CD4-positive, alpha-beta memory T cell (primary cell): ENCODE results near the gene CEP295NL. TPM values are rescaled to one million over a fixed set of nuclear protein-coding genes. Genes with fewer than 3 reads are reported as not detected.

Experiments used
- CTCF ChIA-PET: fragments of 350-600 bp; sonication (Branson Sonifier 250); formaldehyde crosslinking; loops from one replicate; lab custom pipeline; 2021; ENCODE audit warnings: inconsistent platforms; ENCODE audit not compliant: partially characterized antibody; lab: Charles Lee
- POLR2A ChIA-PET: fragments of 350-600 bp; sonication (Branson Sonifier 250); formaldehyde crosslinking; loops from one replicate; lab custom pipeline; 2021; ENCODE audit not compliant: partially characterized antibody; lab: Charles Lee
- DNase-seq, 5 donors: peaks; one replicate each; pipeline versions ENCODE4 v3.0.0 to v3.0.0-alpha.2; 2020 to 2022; ENCODE audit warnings: mixed read lengths in 1 of 5
- H3K27ac ChIP-seq: one replicate; pipeline ENCODE4 v1.7.0; 2013; ENCODE audit warnings: low read depth, low read length
- H3K27me3 ChIP-seq: 2 replicates; pipeline ENCODE4 v1.7.0; 2013; ENCODE audit warnings: mild to moderate bottlenecking, low read length, moderate library complexity; ENCODE audit not compliant: insufficient read depth
- H3K36me3 ChIP-seq: 2 replicates; pipeline ENCODE4 v1.7.0; 2013; ENCODE audit warnings: mild to moderate bottlenecking, low read length, moderate library complexity; ENCODE audit not compliant: insufficient read depth
- H3K4me1 ChIP-seq: 2 replicates; pipeline ENCODE4 v1.7.0; 2013; ENCODE audit warnings: mild to moderate bottlenecking, low read length, moderate library complexity; ENCODE audit not compliant: insufficient read depth
- H3K4me3 ChIP-seq, 2 donors: one replicate each; pipeline ENCODE4 v1.7.0; 2013; ENCODE audit warnings: low read length in 2 of 2, mild to moderate bottlenecking in 1 of 2
- H3K9me3 ChIP-seq, 2 donors: one replicate each; pipeline ENCODE4 v1.7.0; 2013; ENCODE audit warnings: low read length in 2 of 2, control low read depth in 1 of 2; ENCODE audit not compliant: control insufficient read depth in 1 of 2
- H3K27ac Mint-ChIP-seq, 7 donors: one replicate each; pipeline ENCODE4 v1.8.0; 2020 to 2021; ENCODE audit warnings: mixed read lengths in 7 of 7, mild to moderate bottlenecking in 6 of 7, inconsistent platforms in 3 of 7, moderate library complexity in 3 of 7
- H3K27me3 Mint-ChIP-seq, 2 donors: one replicate each; pipeline ENCODE4 v1.8.0; 2020 to 2021; ENCODE audit warnings: mixed read lengths in 2 of 2
- H3K36me3 Mint-ChIP-seq, 2 donors: one replicate each; pipeline ENCODE4 v1.8.0; 2020 to 2021; ENCODE audit warnings: mixed read lengths in 2 of 2, inconsistent platforms in 1 of 2, mild to moderate bottlenecking in 1 of 2
- H3K4me1 Mint-ChIP-seq, 4 donors: one replicate each; pipeline ENCODE4 v1.8.0; 2020 to 2021; ENCODE audit warnings: mixed read lengths in 4 of 4, mild to moderate bottlenecking in 1 of 4
- H3K4me3 Mint-ChIP-seq, 8 donors: one replicate each; pipeline ENCODE4 v1.8.0; 2020 to 2021; ENCODE audit warnings: mixed read lengths in 8 of 8, mild to moderate bottlenecking in 7 of 8, moderate library complexity in 6 of 8, inconsistent platforms in 3 of 8
- H3K9me3 Mint-ChIP-seq, 8 donors: one replicate each; pipeline ENCODE4 v1.8.0; 2020 to 2021; ENCODE audit warnings: mixed read lengths in 8 of 8, mild to moderate bottlenecking in 5 of 8, inconsistent platforms in 3 of 8, moderate library complexity in 1 of 8
- intact Hi-C: fragments of 100-400 bp; cut with micrococcal nuclease; formaldehyde crosslinking; loops from one replicate; pipeline ENCODE4 v1.15.1; 2023
- polyA plus RNA-seq, 2 donors: library from polyadenylated mRNA; unstranded; fragments of 300-500 nt; fragmentation: Illumina TruSeq; gene quantifications; one replicate each; pipeline ENCODE4 v1.2.3, GENCODE V29; 2021
- total RNA-seq, 2 experiments: library from RNA; stranded (reverse); gene quantifications; one replicate each; pipeline ENCODE4 v1.2.3, GENCODE V29; 2021

The CEP295NL gene, protein sequence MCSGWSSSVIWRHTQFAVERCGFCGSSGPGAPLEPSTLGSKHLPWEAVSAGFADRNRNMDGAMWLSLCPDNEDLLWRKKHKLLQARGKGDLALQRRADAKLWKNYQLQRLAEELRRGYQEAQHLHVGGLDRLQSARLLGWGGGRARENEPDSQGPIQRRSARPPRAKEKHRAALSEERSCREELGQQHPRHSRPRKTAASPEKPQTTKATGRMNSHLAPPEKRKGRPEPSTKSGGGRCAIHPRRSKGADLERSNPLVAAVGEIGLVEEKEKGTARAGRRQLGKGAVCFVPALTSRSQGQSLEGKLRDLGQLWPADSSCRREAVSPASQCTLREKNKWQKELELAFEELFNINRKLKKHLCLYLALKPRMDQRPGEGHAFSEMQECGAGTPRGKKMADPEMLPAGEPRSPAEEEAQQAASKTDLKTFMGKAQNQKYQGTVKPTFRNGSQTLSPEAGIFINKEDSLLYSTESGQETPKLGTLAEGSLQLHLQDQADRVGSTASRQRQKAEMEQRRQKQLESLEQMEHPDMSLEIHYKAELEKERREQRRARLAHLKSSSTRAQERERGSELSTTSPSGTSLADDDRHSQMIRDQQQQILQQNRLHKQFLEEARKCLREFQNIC
- under 1 TPM in 1 of 2 experiments, not detected in 1; 0.28 TPM for total RNA-seq
- polyA plus RNA-seq, result not detected

DNA sequence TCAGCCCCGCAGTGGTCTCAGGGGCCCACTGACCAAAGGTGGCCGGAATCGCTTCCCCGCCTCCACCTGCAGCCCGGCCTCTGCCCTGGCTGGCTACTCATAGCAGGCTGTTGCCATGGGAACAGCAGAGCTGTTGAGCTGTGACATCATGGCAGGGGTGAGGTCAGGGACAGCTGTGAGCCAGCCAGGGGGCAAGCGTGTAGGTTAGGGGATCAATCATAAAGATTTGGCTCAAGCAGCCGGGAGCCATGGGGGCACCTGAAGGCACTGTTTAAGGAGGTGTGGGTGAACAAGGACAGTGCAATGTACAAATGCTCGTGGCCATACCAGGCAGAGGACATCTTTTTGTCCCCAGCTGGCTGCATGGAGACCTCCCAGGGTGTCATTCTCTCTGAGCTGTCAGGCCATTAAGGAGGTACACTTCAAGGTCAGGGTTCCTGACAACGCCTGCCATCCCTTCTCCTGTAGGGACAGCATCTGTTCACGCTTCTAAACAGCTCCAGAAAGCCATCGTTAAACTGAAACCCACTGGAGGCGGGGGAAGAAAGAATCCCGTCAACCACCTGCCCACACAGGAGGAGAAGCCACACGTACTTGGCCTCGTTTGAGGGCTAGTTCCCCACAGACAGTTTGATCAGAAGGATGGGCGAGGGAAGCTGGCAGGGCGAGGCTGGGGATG lies at the start of gene CEP295NL:
TSS of gene CEP295NL (minus strand) at position 101 of the 679 bp plus-strand sequence. CDS start 1,373 bp downstream, outside the sequence.
- no peaks in the 10 kb centered on the region for H3K27me3 Mint-ChIP-seq
- POLR2A ChIA-PET, result no interaction called here
- no peaks in the 10 kb centered on the region for H3K36me3 Mint-ChIP-seq
- no peaks in the 10 kb centered on the region for H3K36me3 ChIP-seq
- H3K4me1 ChIP-seq, result peaks cover 8% of the 10 kb centered on the region
- no peak for DNase-seq
- intact Hi-C loops, result no loop called here
- H3K4me1 Mint-ChIP-seq, result peaks cover 5 to 11% (median 7%) of the 10 kb centered on the region in 4 donors
- peak within 1 kb of the TSS in 3 of 7 donors; percentile 36 to 70 (median 61) for H3K27ac Mint-ChIP-seq
- H3K27ac ChIP-seq, result no peak within 1 kb of the TSS
- H3K9me3 ChIP-seq, result no peaks in the 10 kb centered on the region
- peaks cover 0 to 2% (median 0%) of the 10 kb centered on the region in 8 donors for H3K9me3 Mint-ChIP-seq
- no peak within 1 kb of the TSS for H3K4me3 ChIP-seq
- peak within 1 kb of the TSS in 1 of 8 donors; percentile 43 for H3K4me3 Mint-ChIP-seq
- CTCF ChIA-PET, result interaction anchor here (1.3 kb wide), 1 partner anchor 37 kb away, joined by 4 read pairs; no protein-coding TSS in a partner anchor
- H3K27me3 ChIP-seq, result no peaks in the 10 kb centered on the region

DNA sequence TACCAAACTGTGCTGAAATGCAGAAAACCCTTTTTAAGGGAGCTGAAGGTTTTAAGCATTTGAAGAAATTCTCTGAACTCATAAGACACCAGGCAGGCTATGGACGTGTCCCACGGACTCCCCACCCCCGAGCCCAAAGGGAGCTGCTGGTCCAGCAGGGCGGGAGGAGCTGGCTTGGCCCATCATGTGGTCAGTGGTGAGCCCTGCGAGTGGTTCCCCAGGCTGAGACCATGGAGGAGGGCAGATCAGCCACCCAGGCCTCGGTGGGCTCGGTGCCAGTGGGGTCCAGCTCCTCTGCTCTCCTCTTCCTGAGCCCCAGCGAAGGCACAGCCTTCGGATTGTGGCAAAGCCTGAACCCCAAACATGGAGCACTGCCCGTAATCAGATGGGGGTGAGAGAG lies 49.7 kb upstream of the CEP295NL start:
- peaks cover 0 to 6% of the 10 kb centered on the region in 2 donors for H3K9me3 ChIP-seq
- no peak overlapping the region for H3K4me3 ChIP-seq
- DNase-seq, result no peak
- ChIA-PET CTCF (interaction anchor here (1.1 to 2.5 kb wide), 3 partner anchors 18 to 87 kb away, joined by 3 to 5 read pairs (median 3); no protein-coding TSS in a partner anchor), POLR2A (no interaction called here)
- H3K4me1 Mint-ChIP-seq, result no peaks in the 10 kb centered on the region
- H3K27me3 Mint-ChIP-seq, result peaks cover 0 to 3% of the 10 kb centered on the region in 2 donors
- peaks cover 0 to 25% (median 19%) of the 10 kb centered on the region in 8 donors for H3K9me3 Mint-ChIP-seq
- H3K4me3 Mint-ChIP-seq, result no peak overlapping the region
- no peaks in the 10 kb centered on the region for H3K36me3 ChIP-seq
- H3K36me3 Mint-ChIP-seq, result peaks cover 2 to 5% of the 10 kb centered on the region in 2 donors
- H3K27ac Mint-ChIP-seq, result no peak overlapping the region
- intact Hi-C loops, result no loop called here
- no peaks in the 10 kb centered on the region for H3K27me3 ChIP-seq
- H3K4me1 ChIP-seq, result no peaks in the 10 kb centered on the region
- no peak overlapping the region for H3K27ac ChIP-seq

DNA sequence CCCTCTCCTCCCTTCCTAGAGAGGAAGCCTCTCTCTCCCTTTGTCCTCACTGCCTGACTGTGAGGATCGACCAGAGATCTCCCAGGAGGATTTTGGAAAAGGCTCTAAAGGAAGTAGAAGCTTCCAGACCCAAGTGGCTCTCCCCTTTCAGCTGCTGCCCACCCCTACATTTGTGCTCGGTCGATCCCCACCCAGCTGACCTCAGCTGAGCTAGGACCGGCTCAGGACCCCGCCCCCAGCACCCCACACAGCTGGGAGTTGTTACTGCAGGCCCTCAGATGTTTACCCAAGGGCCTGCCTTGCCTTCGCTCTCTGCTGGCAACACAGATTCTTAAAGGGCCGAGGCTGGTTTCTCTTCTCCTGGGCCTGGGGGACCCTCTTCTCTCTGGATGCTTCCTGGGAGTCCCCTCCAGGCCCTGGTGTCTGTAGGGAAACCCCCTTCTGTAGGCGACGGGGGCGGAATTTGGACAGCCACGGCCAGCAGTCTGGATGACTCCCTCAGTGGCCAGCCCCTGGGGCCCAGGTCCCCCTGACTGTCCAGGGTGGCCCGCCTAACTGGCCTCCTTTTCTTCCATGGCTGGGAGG lies 49.1 kb upstream of the CEP295NL start:
- peaks cover 2 to 5% of the 10 kb centered on the region in 2 donors for H3K36me3 Mint-ChIP-seq
- Histone ChIP-seq H3K4me3 (no peak overlapping the region), H3K9me3 (peaks cover 0 to 6% of the 10 kb centered on the region in 2 donors), H3K27me3 (no peaks in the 10 kb centered on the region), H3K36me3 (no peaks in the 10 kb centered on the region), H3K27ac (no peak overlapping the region), H3K4me1 (no peaks in the 10 kb centered on the region)
- DNase-seq, result no peak
- ChIA-PET CTCF (interaction anchor here (1.4 to 2.5 kb wide), 2 partner anchors 20 to 86 kb away, joined by 3 to 5 read pairs; no protein-coding TSS in a partner anchor), POLR2A (no interaction called here)
- peaks cover 0 to 25% (median 19%) of the 10 kb centered on the region in 8 donors for H3K9me3 Mint-ChIP-seq
- H3K27ac Mint-ChIP-seq, result no peak overlapping the region
- intact Hi-C loops, result no loop called here
- H3K4me1 Mint-ChIP-seq, result no peaks in the 10 kb centered on the region
- peaks cover 0 to 3% of the 10 kb centered on the region in 2 donors for H3K27me3 Mint-ChIP-seq
- no peak overlapping the region for H3K4me3 Mint-ChIP-seq

DNA sequence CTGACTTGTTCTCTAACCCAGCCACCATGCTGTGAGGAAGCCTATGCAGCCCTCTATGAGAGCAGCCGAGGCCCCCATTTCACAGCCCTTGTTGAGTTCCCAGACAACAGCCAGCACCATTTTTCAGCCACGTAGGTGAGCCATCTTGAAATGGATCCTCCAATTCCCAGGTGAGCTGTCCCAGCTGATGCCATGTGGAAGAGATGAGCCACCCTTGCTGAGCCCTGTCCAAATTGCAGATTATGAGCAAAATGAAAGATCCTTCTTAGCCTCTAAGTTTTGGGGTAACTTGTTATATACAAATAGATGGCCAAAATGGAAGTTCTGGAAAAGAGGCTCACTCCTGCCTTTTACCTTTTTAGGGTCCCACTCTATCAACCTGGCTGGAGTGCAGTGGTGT lies 47.9 kb upstream of the CEP295NL start:
- H3K9me3 Mint-ChIP-seq, result peaks cover 0 to 25% (median 19%) of the 10 kb centered on the region in 8 donors
- CTCF ChIA-PET, result interaction anchor here (0.6 kb wide), 1 partner anchor 24 kb away, joined by 3 read pairs; no protein-coding TSS in a partner anchor

DNA sequence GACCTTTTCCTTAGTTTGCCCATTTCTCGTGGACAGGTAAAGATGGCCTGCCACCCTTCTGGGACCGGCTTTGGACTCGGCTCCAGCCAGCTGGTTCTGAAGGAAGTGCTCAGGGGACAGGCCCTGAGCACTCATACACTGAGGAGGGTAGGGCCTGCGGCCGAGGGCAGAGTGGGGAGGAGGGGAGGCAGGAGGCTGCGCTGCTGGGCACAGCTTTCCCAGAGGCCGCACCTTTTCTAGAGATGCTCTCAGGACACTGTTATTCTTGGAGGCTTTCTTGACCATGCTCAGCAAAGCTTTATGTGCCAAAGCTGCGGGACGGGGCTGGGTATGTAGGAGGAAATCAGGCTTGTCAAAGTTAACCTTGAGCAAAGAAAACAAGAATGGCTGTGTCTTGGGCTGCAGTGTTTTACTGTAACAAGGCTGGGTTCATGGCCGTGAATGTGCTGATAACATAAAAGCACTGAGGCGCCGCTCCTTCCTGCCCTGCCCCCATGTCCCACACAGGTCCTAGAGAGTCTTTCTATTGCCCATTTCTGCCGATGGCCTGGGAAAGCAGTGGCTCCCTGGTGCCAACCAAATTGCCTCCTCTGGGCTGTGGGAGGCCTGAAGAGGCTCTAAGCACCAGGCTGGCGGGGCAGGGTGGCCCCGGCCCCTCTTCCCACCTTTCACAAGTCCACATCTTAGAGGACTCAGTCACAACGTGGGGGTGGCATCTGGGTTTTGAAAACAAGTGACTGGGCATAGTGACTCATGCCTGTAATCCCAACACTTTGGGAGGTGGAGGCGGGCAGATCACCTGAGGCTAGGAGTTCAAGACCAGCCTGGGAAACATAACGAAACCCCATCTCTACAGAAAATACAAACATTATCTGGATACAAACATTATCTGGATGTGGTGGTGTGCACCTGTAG lies 44.5 kb upstream of the CEP295NL start:
- Histone ChIP-seq H3K27ac (no peak overlapping the region), H3K36me3 (no peaks in the 10 kb centered on the region), H3K27me3 (no peaks in the 10 kb centered on the region), H3K4me3 (no peak overlapping the region), H3K4me1 (no peaks in the 10 kb centered on the region), H3K9me3 (peaks cover 0 to 6% of the 10 kb centered on the region in 2 donors)
- H3K27ac Mint-ChIP-seq, result no peak overlapping the region
- H3K36me3 Mint-ChIP-seq, result peaks cover 2 to 5% of the 10 kb centered on the region in 2 donors
- peaks cover 0 to 25% (median 19%) of the 10 kb centered on the region in 8 donors for H3K9me3 Mint-ChIP-seq
- H3K4me3 Mint-ChIP-seq, result no peak overlapping the region
- H3K4me1 Mint-ChIP-seq, result no peaks in the 10 kb centered on the region
- no peak for DNase-seq
- ChIA-PET POLR2A (no interaction called here), CTCF (interaction anchor here (1.2 kb wide), 1 partner anchor 81 kb away, joined by 3 read pairs; no protein-coding TSS in a partner anchor)
- peaks cover 1 to 9% of the 10 kb centered on the region in 2 donors for H3K27me3 Mint-ChIP-seq
- intact Hi-C loops, result no loop called here

More for the DNA sequence above, 47.9 kb upstream of the CEP295NL start:
- H3K27ac Mint-ChIP-seq, result no peak overlapping the region
- intact Hi-C loops, result no loop called here
- Histone ChIP-seq H3K27ac (no peak overlapping the region), H3K27me3 (no peaks in the 10 kb centered on the region), H3K9me3 (peaks cover 0 to 6% of the 10 kb centered on the region in 2 donors), H3K4me3 (no peak overlapping the region), H3K36me3 (no peaks in the 10 kb centered on the region), H3K4me1 (no peaks in the 10 kb centered on the region)
- DNase-seq, result no peak
- peaks cover 2 to 5% of the 10 kb centered on the region in 2 donors for H3K36me3 Mint-ChIP-seq
- peaks cover 2 to 3% of the 10 kb centered on the region in 2 donors for H3K27me3 Mint-ChIP-seq
- no peaks in the 10 kb centered on the region for H3K4me1 Mint-ChIP-seq
- no peak overlapping the region for H3K4me3 Mint-ChIP-seq
- POLR2A ChIA-PET, result no interaction called here

DNA sequence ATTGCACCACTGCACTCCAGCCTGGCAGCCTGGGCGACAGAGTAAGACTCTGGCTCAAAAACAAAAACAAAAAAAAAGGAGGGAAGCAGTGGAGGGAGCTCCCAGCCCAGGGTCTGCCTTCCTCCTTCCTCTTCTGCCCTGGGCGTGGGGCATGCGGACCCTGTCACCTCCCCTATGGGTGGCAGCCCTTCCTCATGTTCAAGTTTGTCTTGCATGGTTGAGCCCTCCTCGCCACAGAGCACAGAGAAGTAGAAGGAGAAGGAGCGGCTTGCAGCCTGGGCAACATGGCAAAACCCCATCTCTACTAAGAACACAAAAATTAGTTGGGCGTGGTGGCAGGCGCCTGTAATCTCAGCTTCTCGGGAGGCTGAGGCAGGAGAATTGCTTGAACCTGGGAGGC lies 43.6 kb upstream of the CEP295NL start:
- H3K36me3 Mint-ChIP-seq, result peaks cover 2 to 5% of the 10 kb centered on the region in 2 donors
- H3K27me3 Mint-ChIP-seq, result peaks cover 1 to 9% of the 10 kb centered on the region in 2 donors
- intact Hi-C loops, result no loop called here
- no peak overlapping the region for H3K27ac ChIP-seq
- no peaks in the 10 kb centered on the region for H3K27me3 ChIP-seq
- H3K4me1 ChIP-seq, result no peaks in the 10 kb centered on the region
- DNase-seq, result no peak
- no peaks in the 10 kb centered on the region for H3K4me1 Mint-ChIP-seq
- H3K36me3 ChIP-seq, result no peaks in the 10 kb centered on the region
- H3K27ac Mint-ChIP-seq, result no peak overlapping the region
- no peak overlapping the region for H3K4me3 ChIP-seq
- peaks cover 0 to 24% (median 19%) of the 10 kb centered on the region in 8 donors for H3K9me3 Mint-ChIP-seq
- ChIA-PET CTCF (no interaction called here), POLR2A (no interaction called here)
- no peak overlapping the region for H3K4me3 Mint-ChIP-seq
- H3K9me3 ChIP-seq, result peaks cover 0 to 6% of the 10 kb centered on the region in 2 donors
